Fibroblast of lung (primary cell): ENCODE data around the gene MKRN1. TPM values are rescaled to one million over a fixed set of nuclear protein-coding genes. Genes with fewer than 3 reads are reported as not detected.

Experiments
- DNase-seq, 2 donors: peaks; one replicate each; pipeline versions ENCODE4 v3.0.0 to v3.0.0-alpha.2; 2010; ENCODE audit warnings: low read depth in 2 of 2
- H2AFZ ChIP-seq: 2 replicates; pipeline ENCODE4 v1.5.1; 2012; ENCODE audit warnings: low read length, control low read depth, inconsistent platforms
- H3K27ac ChIP-seq: 2 replicates; pipeline ENCODE4 v1.5.1; 2011; ENCODE audit warnings: low read length, control low read depth; ENCODE audit not compliant: insufficient read depth
- H3K27me3 ChIP-seq: 2 replicates; pipeline ENCODE4 v1.5.1; 2011; ENCODE audit warnings: mild to moderate bottlenecking, low read length; ENCODE audit not compliant: control insufficient read depth, insufficient read depth
- H3K36me3 ChIP-seq: 2 replicates; pipeline ENCODE4 v1.5.1; 2011; ENCODE audit warnings: low read length; ENCODE audit not compliant: control insufficient read depth, insufficient read depth
- H3K4me1 ChIP-seq: 2 replicates; pipeline ENCODE4 v1.5.1; 2011; ENCODE audit warnings: low read length; ENCODE audit not compliant: control insufficient read depth, insufficient read depth; ENCODE audit errors: extremely low read depth
- H3K4me2 ChIP-seq: 2 replicates; pipeline ENCODE4 v1.5.1; 2011; ENCODE audit warnings: low read length, control low read depth; ENCODE audit not compliant: insufficient read depth; ENCODE audit errors: extremely low read depth
- H3K4me3 ChIP-seq, 4 experiments: fragments of 200-600 bp in 1 of 4; sonication (generic) in 1 of 4; replicated peaks in 1 of 4; 2 replicates each; pipeline ENCODE4 v1.5.1; 2011 to 2016; ENCODE audit warnings: low read length in 4 of 4, low read depth in 3 of 4, mild to moderate bottlenecking in 3 of 4, control low read depth in 2 of 4, inconsistent platforms in 1 of 4, mixed read lengths in 1 of 4; ENCODE audit not compliant: insufficient read depth in 1 of 4; ENCODE audit errors: control extremely low read depth in 1 of 4
- H3K79me2 ChIP-seq: 2 replicates; pipeline ENCODE4 v1.5.1; 2012; ENCODE audit warnings: mild to moderate bottlenecking, low read length, inconsistent platforms; ENCODE audit not compliant: control insufficient read depth, insufficient read depth
- H3K9ac ChIP-seq: 2 replicates; pipeline ENCODE4 v1.5.1; 2011; ENCODE audit warnings: mild to moderate bottlenecking, low read length, control low read depth; ENCODE audit not compliant: insufficient read depth
- H3K9me3 ChIP-seq: 2 replicates; pipeline ENCODE4 v1.5.1; 2012; ENCODE audit warnings: low read depth, low read length; ENCODE audit not compliant: control insufficient read depth, insufficient read depth
- H4K20me1 ChIP-seq: 2 replicates; pipeline ENCODE4 v1.5.1; 2011; ENCODE audit warnings: low read length; ENCODE audit not compliant: control insufficient read depth, insufficient read depth; ENCODE audit errors: extremely low read depth
- EZH2 ChIP-seq: IDR thresholded peaks from 2 replicates; pipeline ENCODE4 v1.5.1; 2012; ENCODE audit warnings: low read length, control low read depth, mild to moderate bottlenecking; ENCODE audit errors: missing control alignments
- polyA plus RNA-seq, 2 donors: library from polyadenylated mRNA; depleted of rRNA in 1 of 2; stranded (reverse) in 1 of 2; unstranded in 1 of 2; fragments of >200 nt; gene quantifications; 2 replicates each; pipeline ENCODE4 v1.2.1, GENCODE V29; 2011 to 2012; ENCODE audit warnings: missing spikeins in 1 of 2
- total RNA-seq: library from RNA; depleted of rRNA; stranded (reverse); fragments of >200 nt; gene quantifications from 2 replicates; pipeline ENCODE4 v1.2.1, GENCODE V29; 2014
- TF ChIP-seq, protein P1 (sequence below), 2 donors: IDR thresholded peaks in 1 of 2; conservative IDR thresholded peaks in 1 of 2; 1 replicate in 1 of 2; 2 replicates in 1 of 2; pipeline ENCODE4 v1.5.1; 2011 to 2012; ENCODE audit warnings: low read length in 2 of 2, control low read depth in 1 of 2, inconsistent platforms in 1 of 2, low read depth in 1 of 2, mild to moderate bottlenecking in 1 of 2

The MKRN1 gene
- total and polyA plus RNA-seq, 2 donors (not counting 1 experiment from before 2014, with no cell fraction given): 63.5 to 81.9 TPM

DNA sequence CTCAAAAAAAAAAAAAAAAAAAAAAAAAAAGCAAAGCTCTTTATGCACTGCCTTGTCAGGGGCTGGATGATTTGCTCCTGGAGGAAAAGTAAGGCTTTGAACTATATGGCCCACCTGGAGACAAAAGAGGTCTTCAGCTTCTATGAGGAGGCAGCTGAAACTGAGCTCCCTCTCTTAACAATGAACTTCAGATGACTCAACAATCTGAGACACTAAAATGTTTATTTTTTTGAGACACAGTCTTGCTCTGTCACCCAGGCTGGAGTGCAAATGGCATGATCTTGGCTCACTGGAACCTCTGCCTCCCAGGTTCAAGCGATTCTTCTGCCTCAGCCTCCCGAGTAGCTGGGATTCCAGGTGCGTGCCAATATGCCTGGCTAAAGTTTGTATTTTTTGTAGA, 38.7 kb downstream of the MKRN1 start:
- Histone ChIP-seq H2AFZ (no peak overlapping the region), H3K4me3 (no peak overlapping the region), H3K4me1 (no peaks in the 10 kb centered on the region), H3K4me2 (no peak overlapping the region), H3K27ac (no peak overlapping the region), H3K9me3 (no peaks in the 10 kb centered on the region), H3K9ac (no peak overlapping the region), H4K20me1 (no peaks in the 10 kb centered on the region), H3K36me3 (no peaks in the 10 kb centered on the region), H3K79me2 (no peaks in the 10 kb centered on the region), H3K27me3 (no peaks in the 10 kb centered on the region)
- DNase-seq: no peak
- TF ChIP-seq, protein P1, sequence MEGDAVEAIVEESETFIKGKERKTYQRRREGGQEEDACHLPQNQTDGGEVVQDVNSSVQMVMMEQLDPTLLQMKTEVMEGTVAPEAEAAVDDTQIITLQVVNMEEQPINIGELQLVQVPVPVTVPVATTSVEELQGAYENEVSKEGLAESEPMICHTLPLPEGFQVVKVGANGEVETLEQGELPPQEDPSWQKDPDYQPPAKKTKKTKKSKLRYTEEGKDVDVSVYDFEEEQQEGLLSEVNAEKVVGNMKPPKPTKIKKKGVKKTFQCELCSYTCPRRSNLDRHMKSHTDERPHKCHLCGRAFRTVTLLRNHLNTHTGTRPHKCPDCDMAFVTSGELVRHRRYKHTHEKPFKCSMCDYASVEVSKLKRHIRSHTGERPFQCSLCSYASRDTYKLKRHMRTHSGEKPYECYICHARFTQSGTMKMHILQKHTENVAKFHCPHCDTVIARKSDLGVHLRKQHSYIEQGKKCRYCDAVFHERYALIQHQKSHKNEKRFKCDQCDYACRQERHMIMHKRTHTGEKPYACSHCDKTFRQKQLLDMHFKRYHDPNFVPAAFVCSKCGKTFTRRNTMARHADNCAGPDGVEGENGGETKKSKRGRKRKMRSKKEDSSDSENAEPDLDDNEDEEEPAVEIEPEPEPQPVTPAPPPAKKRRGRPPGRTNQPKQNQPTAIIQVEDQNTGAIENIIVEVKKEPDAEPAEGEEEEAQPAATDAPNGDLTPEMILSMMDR (conservative IDR thresholded peaks at IDR 0.05 in 1 of 2, IDR thresholded peaks at IDR 0.05 in 1 of 2; ENCODE audit: low read depth in 1 of 2, low read length in 2 of 2): no peak
- no peak for TF ChIP-seq EZH2

DNA sequence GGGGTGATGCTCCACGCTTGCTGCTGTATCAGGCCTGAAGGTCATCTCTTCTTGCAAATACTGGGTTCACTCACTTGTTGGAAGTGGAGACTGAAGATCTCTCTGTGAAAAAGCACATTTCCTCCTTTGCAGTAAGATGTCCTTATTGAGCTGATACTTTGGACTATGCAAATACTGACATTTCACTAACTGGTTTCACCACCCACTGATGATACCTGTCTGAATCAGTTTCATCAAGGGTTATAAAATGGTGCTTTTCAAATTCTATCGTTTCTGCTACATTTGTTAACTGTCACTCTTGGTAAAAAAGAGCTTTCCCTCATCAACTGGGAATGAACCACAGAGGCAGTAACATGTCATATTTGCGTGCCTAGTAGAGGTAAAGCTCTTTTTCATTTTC, 39.9 kb downstream of the MKRN1 start:
- Histone ChIP-seq H4K20me1 (no peaks in the 10 kb centered on the region), H2AFZ (no peak overlapping the region), H3K9me3 (no peaks in the 10 kb centered on the region), H3K27me3 (no peaks in the 10 kb centered on the region), H3K79me2 (no peaks in the 10 kb centered on the region), H3K4me2 (no peak overlapping the region), H3K9ac (no peak overlapping the region), H3K4me1 (no peaks in the 10 kb centered on the region), H3K36me3 (no peaks in the 10 kb centered on the region), H3K4me3 (no peak overlapping the region), H3K27ac (no peak overlapping the region)
- TF ChIP-seq EZH2: no peak
- TF ChIP-seq, protein P1 (conservative IDR thresholded peaks at IDR 0.05 in 1 of 2, IDR thresholded peaks at IDR 0.05 in 1 of 2; ENCODE audit: low read depth in 1 of 2, low read length in 2 of 2): no peak
- no peak for DNase-seq

GRCh38 chr7:140435252-140435895, 43.9 kb downstream of the MKRN1 start:
- DNase-seq: peak in 1 of 2 donors; percentile 8
- Histone ChIP-seq H3K27me3 (no peaks in the 10 kb centered on the region), H3K9me3 (no peaks in the 10 kb centered on the region), H3K4me2 (peak overlapping the region; percentile 64), H3K9ac (no peak overlapping the region), H2AFZ (no peak overlapping the region), H3K27ac (no peak overlapping the region), H4K20me1 (no peaks in the 10 kb centered on the region), H3K79me2 (no peaks in the 10 kb centered on the region), H3K4me1 (no peaks in the 10 kb centered on the region), H3K4me3 (peak overlapping the region in 1 of 4 experiments; percentile 27), H3K36me3 (no peaks in the 10 kb centered on the region)
- TF ChIP-seq EZH2: no peak
- TF ChIP-seq, protein P1 (conservative IDR thresholded peaks at IDR 0.05 in 1 of 2, IDR thresholded peaks at IDR 0.05 in 1 of 2; ENCODE audit: low read depth in 1 of 2, low read length in 2 of 2): no peak
